CD4-positive, CD25-positive, alpha-beta regulatory T cell (primary cell): ENCODE data around the gene BUB3. TPM values are rescaled to one million over a fixed set of nuclear protein-coding genes. Genes with fewer than 3 reads are reported as not detected.
A peak's percentile ranks its signal among the peaks of the same experiment; 100 is the strongest.
"Not testable (repeated sequence)": the region's sequence is repeated elsewhere in the genome, so short reads cannot be mapped to it uniquely, and the experiment has no call there.

Experiments used
- ATAC-seq, 2 donors: fragments of 150-1000 bp; cut with Tn5 transposase; one replicate each; pipeline ENCODE4 v1.10.0; 2021; ENCODE audit warnings: low read depth in 2 of 2, moderate number of reproducible peaks in 2 of 2, moderate library complexity in 1 of 2
- DNase-seq, 3 donors: peaks; one replicate each; pipeline versions ENCODE4 v3.0.0 to v3.0.0-alpha.2; 2012 to 2022; ENCODE audit warnings: mixed read lengths in 1 of 3
- H3K27ac ChIP-seq: one replicate; pipeline ENCODE4 v1.7.0; 2013; ENCODE audit warnings: mild to moderate bottlenecking, low read length; ENCODE audit not compliant: insufficient read depth, poor library complexity, severe bottlenecking
- H3K27me3 ChIP-seq: one replicate; pipeline ENCODE4 v1.7.0; 2013; ENCODE audit warnings: low read length; ENCODE audit not compliant: control insufficient read depth, insufficient read depth
- H3K36me3 ChIP-seq: one replicate; pipeline ENCODE4 v1.7.0; 2013; ENCODE audit warnings: mild to moderate bottlenecking, low read length, moderate library complexity; ENCODE audit not compliant: control insufficient read depth, insufficient read depth
- H3K4me1 ChIP-seq: 2 replicates; pipeline ENCODE4 v1.7.0; 2013; ENCODE audit warnings: mild to moderate bottlenecking, low read length; ENCODE audit not compliant: insufficient read depth, control insufficient read depth, poor library complexity, severe bottlenecking
- H3K4me3 ChIP-seq: one replicate; pipeline ENCODE4 v1.7.0; 2013; ENCODE audit warnings: low read depth, mild to moderate bottlenecking, low read length, moderate library complexity
- H3K9me3 ChIP-seq, 2 experiments: 1 replicate in 1 of 2; 2 replicates in 1 of 2; pipeline ENCODE4 v1.7.0; 2013; ENCODE audit warnings: low read length in 2 of 2, mild to moderate bottlenecking in 1 of 2, moderate library complexity in 1 of 2; ENCODE audit not compliant: control insufficient read depth in 2 of 2
- H3K27ac Mint-ChIP-seq, 3 donors: one replicate each; pipeline ENCODE4 v1.8.0; 2020 to 2022; ENCODE audit warnings: mild to moderate bottlenecking in 3 of 3, mixed read lengths in 3 of 3, moderate library complexity in 2 of 3
- H3K27me3 Mint-ChIP-seq: one replicate; pipeline ENCODE4 v1.8.0; 2022; ENCODE audit warnings: mild to moderate bottlenecking, mixed read lengths
- H3K36me3 Mint-ChIP-seq: one replicate; pipeline ENCODE4 v1.8.0; 2020; ENCODE audit warnings: mixed read lengths
- H3K4me1 Mint-ChIP-seq, 4 donors: one replicate each; pipeline ENCODE4 v1.8.0; 2020 to 2022; ENCODE audit warnings: mixed read lengths in 4 of 4, mild to moderate bottlenecking in 1 of 4
- H3K4me3 Mint-ChIP-seq, 4 donors: one replicate each; pipeline ENCODE4 v1.8.0; 2020 to 2022; ENCODE audit warnings: mild to moderate bottlenecking in 4 of 4, mixed read lengths in 4 of 4, moderate library complexity in 3 of 4
- H3K9me3 Mint-ChIP-seq, 7 donors: one replicate each; pipeline ENCODE4 v1.8.0; 2020 to 2022; ENCODE audit warnings: mixed read lengths in 7 of 7, mild to moderate bottlenecking in 3 of 7, moderate library complexity in 2 of 7
- polyA plus RNA-seq, 4 donors: library from polyadenylated mRNA; unstranded; fragments of 300-500 nt; fragmentation: Illumina TruSeq; gene quantifications; one replicate each; pipeline ENCODE4 v1.2.3, GENCODE V29; 2021
- total RNA-seq: library from RNA; stranded (reverse); gene quantifications from one replicate; pipeline ENCODE4 v1.2.3, GENCODE V29; 2022

The BUB3 gene
- total and polyA plus RNA-seq, 5 donors from 2014 or later: 162 to 369 (median 331) TPM

- H3K4me1 Mint-ChIP-seq: peaks cover 47 to 89% (median 59%) of the 10 kb centered on the region in 4 donors
- peak; percentile 99 for ATAC-seq
- H3K27ac ChIP-seq: peak overlapping the region; percentile 70
- no peaks in the 10 kb centered on the region for H3K27me3 Mint-ChIP-seq
- peak overlapping the region; percentile 71 for H3K4me3 ChIP-seq
- H3K27ac Mint-ChIP-seq: peak overlapping the region; percentile 85 to 89 (median 86)
- H3K27me3 ChIP-seq: no peaks in the 10 kb centered on the region
- H3K9me3 ChIP-seq: no peaks in the 10 kb centered on the region
- H3K36me3 ChIP-seq: peaks cover 70% of the 10 kb centered on the region
- H3K4me3 Mint-ChIP-seq: peak overlapping the region; percentile 55 to 88 (median 74)
- peaks cover 52% of the 10 kb centered on the region for H3K36me3 Mint-ChIP-seq
- peak in 2 of 3 donors; percentile 76 to 88 for DNase-seq
- no peaks in the 10 kb centered on the region for H3K9me3 Mint-ChIP-seq
- H3K4me1 ChIP-seq: peaks cover 64% of the 10 kb centered on the region
Measured at GRCh38 chr10:123160311-123160980, 6.2 kb downstream of the BUB3 start.

GRCh38 chr10:123164319-123164718, 10.1 kb downstream of the BUB3 start:
- Histone ChIP-seq H3K27me3 (no peaks in the 10 kb centered on the region), H3K36me3 (peaks cover 72% of the 10 kb centered on the region), H3K4me1 (peaks cover 34% of the 10 kb centered on the region), H3K9me3 (no peaks in the 10 kb centered on the region), H3K4me3 (no peak overlapping the region), H3K27ac (no peak overlapping the region)
- Mint-ChIP-seq H3K36me3 (peaks cover 45% of the 10 kb centered on the region), H3K27ac (peak overlapping the region in 2 of 3 donors; percentile 38 to 54), H3K4me1 (peaks cover 29 to 69% (median 45%) of the 10 kb centered on the region in 4 donors), H3K27me3 (no peaks in the 10 kb centered on the region), H3K9me3 (no peaks in the 10 kb centered on the region), H3K4me3 (no peak overlapping the region)
- ATAC-seq (no peak), DNase-seq (no peak)

- H3K4me1 Mint-ChIP-seq: peaks cover 17 to 57% (median 34%) of the 10 kb centered on the region in 4 donors
- H3K4me3 Mint-ChIP-seq: peak overlapping the region in 1 of 4 donors; percentile 21
- H3K9me3 Mint-ChIP-seq: no peaks in the 10 kb centered on the region
- Histone ChIP-seq H3K27me3 (no peaks in the 10 kb centered on the region), H3K9me3 (no peaks in the 10 kb centered on the region), H3K27ac (no peak overlapping the region), H3K36me3 (peaks cover 77% of the 10 kb centered on the region), H3K4me3 (no peak overlapping the region), H3K4me1 (peaks cover 22% of the 10 kb centered on the region)
- DNase-seq (no peak), ATAC-seq (no peak)
- peaks cover 51% of the 10 kb centered on the region for H3K36me3 Mint-ChIP-seq
- H3K27ac Mint-ChIP-seq: peak overlapping the region in 2 of 3 donors; percentile 62 to 67
- H3K27me3 Mint-ChIP-seq: no peaks in the 10 kb centered on the region
Measured at GRCh38 chr10:123165445-123166072, 11.4 kb downstream of the BUB3 start.

- peaks cover 79% of the 10 kb centered on the region for H3K36me3 ChIP-seq
Measured at GRCh38 chr10:123166618-123167017, 12.4 kb downstream of the BUB3 start.

GRCh38 chr10:123170961-123171360, 16.8 kb downstream of the BUB3 start:
- no peak overlapping the region for H3K27ac ChIP-seq
- Mint-ChIP-seq H3K4me3 (no peak overlapping the region), H3K36me3 (peaks cover 46% of the 10 kb centered on the region), H3K27me3 (no peaks in the 10 kb centered on the region), H3K9me3 (peaks cover 0 to 2% (median 0%) of the 10 kb centered on the region in 7 donors), H3K27ac (no peak overlapping the region), H3K4me1 (peaks cover 17 to 35% (median 33%) of the 10 kb centered on the region in 4 donors)
- H3K9me3 ChIP-seq: no peaks in the 10 kb centered on the region
- ATAC-seq (no peak), DNase-seq (no peak)
- H3K36me3 ChIP-seq: peaks cover 56% of the 10 kb centered on the region
- H3K4me3 ChIP-seq: no peak overlapping the region
- peaks cover 2% of the 10 kb centered on the region for H3K4me1 ChIP-seq
- no peaks in the 10 kb centered on the region for H3K27me3 ChIP-seq

More at GRCh38 chr10:123166618-123167017, 12.4 kb downstream of the BUB3 start:
- Histone ChIP-seq H3K27me3 (no peaks in the 10 kb centered on the region), H3K27ac (no peak overlapping the region), H3K4me3 (no peak overlapping the region), H3K4me1 (peaks cover 11% of the 10 kb centered on the region), H3K9me3 (no peaks in the 10 kb centered on the region)
- H3K27ac Mint-ChIP-seq: peak overlapping the region; percentile 37 to 78 (median 65)
- DNase-seq (no peak), ATAC-seq (no peak)
- peak overlapping the region in 1 of 4 donors; percentile 88 for H3K4me3 Mint-ChIP-seq
- peaks cover 48% of the 10 kb centered on the region for H3K36me3 Mint-ChIP-seq
- H3K27me3 Mint-ChIP-seq: no peaks in the 10 kb centered on the region
- no peaks in the 10 kb centered on the region for H3K9me3 Mint-ChIP-seq
- H3K4me1 Mint-ChIP-seq: peaks cover 12 to 48% (median 29%) of the 10 kb centered on the region in 4 donors

- not testable (repeated sequence) for ATAC-seq, H3K27ac Mint-ChIP-seq
- H3K36me3 ChIP-seq: peaks cover 52% of the 10 kb centered on the region
Measured at GRCh38 chr10:123171616-123172015, 17.4 kb downstream of the BUB3 start.

GRCh38 chr10:123175389-123176387, 21.5 kb downstream of the BUB3 start:
- H3K27ac Mint-ChIP-seq: peak overlapping the region in 2 of 3 donors; percentile 27 to 46

More at GRCh38 chr10:123171616-123172015, 17.4 kb downstream of the BUB3 start:
- DNase-seq, H3K9me3 Mint-ChIP-seq, H3K9me3 ChIP-seq, H3K27me3 ChIP-seq, H3K27me3 Mint-ChIP-seq, H3K4me1 ChIP-seq, H3K4me3 Mint-ChIP-seq, H3K27ac ChIP-seq, H3K4me3 ChIP-seq: not testable (repeated sequence)
- Mint-ChIP-seq H3K4me1 (peaks cover 22 to 30% (median 29%) of the 10 kb centered on the region in 4 donors), H3K36me3 (peaks cover 50% of the 10 kb centered on the region)

More at GRCh38 chr10:123175389-123176387, 21.5 kb downstream of the BUB3 start:
- ATAC-seq (no peak), DNase-seq (no peak)
- no peak overlapping the region for H3K4me3 ChIP-seq
- H3K4me3 Mint-ChIP-seq: no peak overlapping the region
- no peaks in the 10 kb centered on the region for H3K27me3 Mint-ChIP-seq
- peaks cover 53% of the 10 kb centered on the region for H3K36me3 Mint-ChIP-seq
- H3K9me3 ChIP-seq: no peaks in the 10 kb centered on the region
- peaks cover 0 to 4% (median 2%) of the 10 kb centered on the region in 7 donors for H3K9me3 Mint-ChIP-seq
- peaks cover 38% of the 10 kb centered on the region for H3K36me3 ChIP-seq
- no peaks in the 10 kb centered on the region for H3K4me1 ChIP-seq
- H3K4me1 Mint-ChIP-seq: peaks cover 12 to 24% (median 19%) of the 10 kb centered on the region in 4 donors
- no peaks in the 10 kb centered on the region for H3K27me3 ChIP-seq
- no peak overlapping the region for H3K27ac ChIP-seq
